Fibroblast of the aortic adventitia (primary cell): ENCODE measurements around the gene ST8SIA4. TPM values are rescaled to one million over a fixed set of nuclear protein-coding genes. Genes with fewer than 3 reads are reported as not detected.

Experiments
- DNase-seq: peaks from one replicate; pipeline ENCODE4 v3.0.0-alpha.2; 2010; ENCODE audit warnings: low read depth
- H3K4me3 ChIP-seq: 2 replicates; pipeline ENCODE4 v1.5.1; 2011; ENCODE audit warnings: low read depth, mild to moderate bottlenecking, control low read depth, low read length, moderate library complexity
- CTCF ChIP-seq: IDR thresholded peaks from 2 replicates; pipeline ENCODE4 v1.5.1; 2011; ENCODE audit warnings: mild to moderate bottlenecking, low read length, control low read depth, inconsistent platforms; ENCODE audit not compliant: insufficient read depth
- total RNA-seq: library from RNA; depleted of rRNA; stranded (reverse); fragments of >200 nt; gene quantifications from 2 replicates; pipeline ENCODE4 v1.2.3, GENCODE V29; 2012; ENCODE audit warnings: low replicate concordance

Gene ST8SIA4
- total RNA-seq, 1 donor: 0.54 TPM

- no peak for TF ChIP-seq CTCF
- H3K4me3 ChIP-seq: no peak overlapping the region
- no peak for DNase-seq
Observed at GRCh38 chr5:100832252-100833230, 70.5 kb downstream of the ST8SIA4 start.

- no peak for TF ChIP-seq CTCF
- no peak overlapping the region for H3K4me3 ChIP-seq
- DNase-seq: no peak
Observed at GRCh38 chr5:100828898-100829356, 74.2 kb downstream of the ST8SIA4 start.

GRCh38 chr5:100828071-100828897, 74.8 kb downstream of the ST8SIA4 start:
- DNase-seq: no peak
- no peak overlapping the region for H3K4me3 ChIP-seq
- TF ChIP-seq CTCF: no peak

GRCh38 chr5:100827481-100827889, 75.6 kb downstream of the ST8SIA4 start:
- no peak overlapping the region for H3K4me3 ChIP-seq
- no peak for DNase-seq
- no peak for TF ChIP-seq CTCF

GRCh38 chr5:100826133-100826532, 76.9 kb downstream of the ST8SIA4 start:
- no peak for DNase-seq
- no peak overlapping the region for H3K4me3 ChIP-seq
- no peak for TF ChIP-seq CTCF

GRCh38 chr5:100824635-100825034, 78.4 kb downstream of the ST8SIA4 start:
- DNase-seq: no peak
- no peak for TF ChIP-seq CTCF

More at GRCh38 chr5:100824635-100825034, 78.4 kb downstream of the ST8SIA4 start:
- H3K4me3 ChIP-seq: no peak overlapping the region
